Left renal cortex interstitium (tissue), 4 donors: ENCODE results near the gene TMEM222. TPM values are rescaled to one million over a fixed set of nuclear protein-coding genes. Genes with fewer than 3 reads are reported as not detected.

Experiments
- DNase-seq, 4 donors: peaks; one replicate each; pipeline ENCODE4 v3.0.0-alpha.2; 2013; ENCODE audit warnings: low read depth in 4 of 4, low spot score in 2 of 4, missing footprints in 1 of 4
- polyA plus RNA-seq, 4 donors: library from polyadenylated mRNA; unstranded; fragments of 120-200 nt; gene quantifications; one replicate each; pipeline ENCODE4 v1.2.1, GENCODE V29; 2013; ENCODE audit not compliant: insufficient read length in 4 of 4

The TMEM222 gene
- polyA plus RNA-seq, 4 donors, result 38.1 to 48.5 (median 41.4) TPM

DNA sequence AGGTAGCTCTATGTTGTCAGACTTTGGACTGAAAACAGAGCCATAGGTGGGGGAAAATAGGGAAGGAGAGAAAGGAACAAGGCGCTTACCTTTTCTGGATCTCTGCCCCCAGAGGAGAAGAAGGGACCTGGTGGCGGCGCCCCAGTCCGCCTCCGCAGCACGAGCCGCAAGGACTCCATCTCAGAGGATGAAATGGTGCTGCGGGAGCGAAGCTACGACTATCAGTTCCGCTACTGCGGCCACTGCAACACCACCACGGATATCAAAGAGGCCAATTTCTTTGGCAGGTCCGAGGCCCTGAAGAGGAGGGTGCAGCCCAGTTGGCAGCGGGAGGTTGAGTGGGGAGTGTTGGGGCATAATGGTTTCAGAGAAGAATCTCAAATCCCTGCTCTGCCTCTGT, 18.5 kb upstream of the TMEM222 start:
- no peak for DNase-seq

DNA sequence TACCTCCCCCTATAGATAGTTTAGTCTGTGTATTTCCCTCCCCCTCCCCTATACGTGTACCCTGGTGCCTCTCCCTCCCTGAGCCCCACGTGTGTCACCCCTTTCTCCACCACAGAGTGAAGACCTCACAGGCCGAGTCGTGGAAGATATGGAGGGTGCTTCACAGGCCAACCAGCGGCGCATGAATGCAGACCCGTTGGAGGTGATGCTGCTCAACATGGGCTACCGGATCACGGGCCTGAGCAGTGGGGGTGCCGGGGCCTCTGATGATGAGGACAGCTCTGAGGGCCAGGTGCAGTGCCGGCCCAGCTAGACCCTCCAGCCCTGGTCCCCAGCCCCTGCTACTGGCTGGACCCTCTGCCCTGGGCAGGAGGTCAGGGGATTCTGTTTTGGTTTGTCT, 15.9 kb upstream of the TMEM222 start:
- no peak for DNase-seq

- DNase-seq, result no peak
Measured at GRCh38 chr1:27306892-27307761, 14.8 kb upstream of the TMEM222 start.

- no peak for DNase-seq
Measured at GRCh38 chr1:27307874-27308598, 13.9 kb upstream of the TMEM222 start.

DNA sequence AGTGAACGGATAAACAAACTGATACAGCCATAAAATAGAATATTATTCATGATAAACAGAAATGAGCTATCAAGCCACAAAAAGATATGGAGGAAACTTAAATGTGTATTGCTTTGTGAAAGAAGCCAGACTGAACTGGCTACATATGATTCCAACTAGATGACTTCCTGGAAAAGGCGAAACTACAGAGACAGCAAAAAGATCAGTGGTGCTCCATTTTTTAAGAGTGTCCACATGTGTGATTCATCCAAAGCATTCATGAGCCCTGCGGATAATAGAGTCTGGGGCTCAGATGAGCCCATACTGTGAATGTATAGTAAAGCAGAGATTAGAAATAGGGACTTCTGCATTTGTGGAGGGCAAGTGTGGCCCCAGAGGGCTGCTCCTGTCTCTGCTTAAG, 7.8 kb upstream of the TMEM222 start:
- no peak for DNase-seq

DNA sequence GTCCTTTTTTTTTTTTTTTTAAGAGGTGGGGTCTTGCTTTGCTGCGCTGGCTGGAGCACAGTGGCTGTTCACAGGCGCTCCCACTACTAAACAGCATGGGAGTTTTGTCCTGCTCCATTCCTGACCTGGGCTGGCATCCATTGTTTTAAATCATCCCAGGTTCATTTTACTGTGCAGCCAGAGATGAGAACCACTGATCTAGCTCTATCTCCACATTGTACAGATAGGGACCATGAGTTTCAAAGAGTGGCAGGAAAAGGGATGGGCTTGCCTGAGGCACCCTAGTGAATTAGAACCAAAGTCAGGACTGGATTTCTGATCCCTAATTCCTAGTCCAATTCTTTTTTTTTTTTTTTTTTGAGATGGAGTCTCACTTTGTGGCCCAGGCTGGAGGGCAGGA, 7.2 kb upstream of the TMEM222 start:
- no peak for DNase-seq

- DNase-seq, result no peak
Measured at GRCh38 chr1:27316860-27317259, 5.1 kb upstream of the TMEM222 start.

- DNase-seq, result no peak
Measured at GRCh38 chr1:27318136-27318535, 3.8 kb upstream of the TMEM222 start.

GRCh38 chr1:27318596-27318995, 3.4 kb upstream of the TMEM222 start:
- no peak for DNase-seq

DNA sequence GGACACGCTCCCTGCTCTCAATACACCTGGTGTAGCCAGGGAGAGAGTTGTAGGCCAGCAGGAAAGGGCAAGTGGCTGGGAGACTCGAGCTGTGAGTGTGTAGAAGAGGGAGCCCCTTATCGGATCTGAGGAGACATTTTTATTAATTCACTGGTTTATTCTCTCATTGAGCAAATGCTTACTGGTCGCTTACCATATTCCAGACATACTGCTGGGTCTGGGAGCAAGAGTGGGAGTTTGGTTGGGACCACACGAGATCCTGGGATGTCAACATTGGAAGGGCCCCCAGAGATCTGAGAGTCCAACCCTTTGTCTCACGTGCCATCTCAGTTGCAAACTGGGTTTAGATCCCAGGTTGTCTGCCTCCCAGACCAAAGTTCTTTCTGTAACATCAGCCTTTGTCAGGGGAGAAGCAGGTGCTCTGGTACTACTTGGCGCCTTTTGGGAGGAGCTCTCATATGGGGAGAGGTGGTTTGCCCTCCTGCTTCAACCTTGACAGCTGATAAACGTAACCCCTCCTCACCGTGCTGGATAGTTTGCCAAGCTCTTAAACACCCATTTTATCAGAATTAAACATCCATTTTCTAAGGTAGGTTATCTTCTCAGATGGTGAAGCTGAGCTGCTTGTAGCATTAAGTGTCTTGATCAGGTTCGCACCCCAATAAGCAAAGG, 742 bp downstream of the TMEM222 start:
- DNase-seq, result no peak

DNA sequence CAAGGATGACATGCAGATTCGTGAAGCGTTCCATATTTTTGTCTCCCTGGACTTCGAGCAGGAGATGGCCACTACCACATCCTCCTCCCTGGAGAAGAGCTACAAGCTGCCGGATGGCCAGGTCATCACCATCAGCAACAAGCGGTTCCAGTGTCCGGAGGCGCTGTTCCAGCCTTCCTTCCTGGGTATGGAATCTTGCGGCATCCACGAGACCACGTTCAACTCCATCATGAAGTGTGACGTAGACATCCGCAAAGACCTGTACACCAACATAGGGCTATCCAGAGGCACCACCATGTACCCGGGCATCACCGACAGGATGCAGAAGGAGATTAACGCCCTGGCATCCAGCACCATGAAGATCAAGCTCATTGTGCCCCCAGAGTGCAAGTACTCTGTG, 3.3 kb downstream of the TMEM222 start:
- no peak for DNase-seq

GRCh38 chr1:27327964-27328363, 6.0 kb downstream of the TMEM222 start:
- DNase-seq, result no peak

DNA sequence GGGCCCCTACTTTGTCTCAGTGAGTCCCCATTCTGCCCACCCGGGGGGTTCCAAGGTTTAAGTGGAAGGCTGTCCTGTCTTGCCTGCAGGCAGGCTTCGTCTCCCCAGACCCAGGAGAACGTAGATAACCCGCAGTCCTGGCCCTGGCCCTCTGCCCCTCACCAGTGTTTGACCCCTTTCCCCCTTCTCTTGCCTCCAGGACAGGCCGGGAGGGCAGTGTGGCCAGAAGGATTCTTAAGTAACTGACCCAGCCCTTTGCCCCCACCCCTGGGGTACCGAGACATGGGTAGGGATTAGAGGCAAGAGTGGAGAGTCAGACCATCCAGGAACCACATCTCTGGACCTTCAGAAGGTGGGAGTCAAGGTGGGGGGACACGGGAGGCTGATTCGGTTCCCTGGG, 8.8 kb downstream of the TMEM222 start:
- DNase-seq, result no peak

- no peak for DNase-seq
Measured at GRCh38 chr1:27331426-27331825, 9.5 kb downstream of the TMEM222 start.

- no peak for DNase-seq
Measured at GRCh38 chr1:27331922-27332321, 10.0 kb downstream of the TMEM222 start.

DNA sequence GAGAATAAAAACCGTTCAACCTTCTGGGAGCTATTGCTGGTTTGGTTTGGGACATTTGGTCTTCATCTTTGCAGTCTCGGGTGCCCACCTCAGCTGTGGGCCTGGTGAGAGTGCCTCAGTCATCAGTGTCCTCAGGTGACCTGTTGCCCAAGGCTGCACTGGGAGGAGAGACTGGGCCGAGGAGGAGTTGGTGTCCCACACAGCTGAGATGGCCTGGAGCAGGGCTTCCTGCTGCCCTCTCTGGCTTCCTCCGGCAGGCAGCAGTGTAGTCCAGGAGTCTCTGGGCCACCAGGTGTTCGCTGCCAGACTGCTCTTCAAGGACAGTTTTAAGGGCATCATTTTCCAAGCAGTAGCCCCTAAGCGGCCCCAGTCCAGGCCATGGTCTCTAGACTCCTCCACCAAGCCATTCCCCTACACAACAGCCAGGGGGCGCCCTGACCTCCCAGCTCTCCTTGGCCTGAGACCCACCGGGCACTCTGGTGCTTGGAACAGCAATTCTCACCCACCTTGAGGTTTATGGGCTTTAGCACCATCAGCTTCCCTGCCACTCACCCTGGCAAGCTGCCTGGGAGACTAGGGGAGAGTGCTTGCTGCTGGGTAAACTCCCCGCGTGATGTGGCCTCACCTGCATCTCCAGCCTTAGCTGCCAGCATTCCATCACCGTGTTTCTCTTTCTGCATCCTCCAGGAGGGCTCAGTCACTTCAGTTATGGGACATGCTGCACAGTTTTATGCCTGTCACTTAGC, 10.7 kb downstream of the TMEM222 start:
- DNase-seq, result no peak

- no peak for DNase-seq
Measured at GRCh38 chr1:27333717-27334279, 11.8 kb downstream of the TMEM222 start.

DNA sequence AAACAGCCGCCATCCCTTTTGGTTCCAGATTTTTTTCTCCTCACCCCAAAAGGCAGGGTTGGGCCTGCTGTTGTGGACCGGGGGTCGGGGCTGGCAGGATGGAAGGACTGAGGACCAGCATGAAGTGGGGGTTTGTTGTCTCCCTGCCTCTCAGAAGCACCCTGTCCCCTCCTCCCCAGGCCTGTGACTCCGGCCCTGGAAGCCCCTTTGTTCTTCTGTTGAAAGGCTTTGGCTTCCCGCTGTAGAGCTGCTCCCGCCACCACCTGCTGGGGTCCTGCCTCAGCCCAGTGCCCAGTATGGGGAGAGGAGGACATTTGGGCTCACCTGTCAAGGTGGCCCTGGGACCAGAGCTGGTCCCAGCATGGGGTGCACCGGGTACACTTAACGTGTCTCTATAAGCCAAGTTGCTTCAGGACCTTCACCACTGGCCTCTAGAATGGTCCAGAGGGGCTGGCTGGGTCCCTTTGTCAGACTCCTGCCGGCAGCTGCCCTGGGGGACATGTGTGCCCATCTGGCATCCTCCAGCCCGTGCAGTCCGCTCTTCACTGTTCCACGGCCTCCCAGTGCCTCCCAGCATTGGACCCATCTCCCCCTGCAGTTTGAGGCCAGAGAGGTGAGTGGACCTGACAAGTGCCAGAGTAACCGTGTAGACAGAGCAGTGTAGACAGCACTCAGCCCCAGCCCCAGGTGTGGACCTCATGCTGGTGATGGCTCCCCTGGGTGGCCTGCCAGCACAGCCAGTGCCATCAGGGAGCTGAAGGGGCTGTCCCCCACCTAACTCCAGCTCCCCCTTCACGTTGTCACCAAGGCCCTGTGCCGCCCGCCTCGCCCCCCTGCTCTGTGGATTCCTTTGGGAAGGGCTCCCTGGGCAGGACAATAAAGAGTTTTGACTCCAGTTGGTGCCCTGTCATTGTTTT, 13.8 kb downstream of the TMEM222 start:
- no peak for DNase-seq

DNA sequence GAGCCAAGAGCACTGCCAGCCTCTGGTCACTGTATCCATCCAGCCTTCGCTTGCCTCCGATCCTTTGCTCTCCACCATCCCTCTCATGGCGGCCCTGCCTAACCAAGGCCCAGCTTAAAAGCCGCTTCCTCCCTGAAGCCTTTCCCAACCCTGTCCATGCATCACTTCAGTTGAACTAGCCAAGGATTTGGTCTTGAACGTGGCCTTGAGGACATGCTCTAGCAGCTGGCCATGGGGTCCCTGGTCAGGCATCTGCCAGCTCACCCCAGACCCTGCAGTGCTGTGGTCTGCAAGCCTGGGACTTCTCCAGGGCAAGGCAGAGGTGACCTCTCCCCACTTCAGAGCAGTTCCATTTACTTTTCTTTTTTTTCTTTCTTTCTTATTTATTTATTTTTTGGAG, 14.8 kb downstream of the TMEM222 start:
- no peak for DNase-seq
